Effector memory CD4-positive, alpha-beta T cell (primary cell): ENCODE results near the gene ODAD3.
"Not testable (repeated sequence)": the region's sequence is repeated elsewhere in the genome, so short reads cannot be mapped to it uniquely, and the experiment has no call there.

Experiments used
- DNase-seq, 3 donors: peaks; one replicate each; pipeline ENCODE4 v3.0.0-alpha.2; 2020
- H3K27ac ChIP-seq: 2 replicates; pipeline ENCODE4 v1.7.0; 2013; ENCODE audit warnings: mild to moderate bottlenecking, low read length, moderate library complexity; ENCODE audit not compliant: insufficient read depth, poor library complexity, severe bottlenecking
- H3K27me3 ChIP-seq: replicated peaks from 2 replicates; pipeline ENCODE4 v1.7.0; 2013; ENCODE audit warnings: mild to moderate bottlenecking, low read length; ENCODE audit not compliant: insufficient read depth, control insufficient read depth, poor library complexity, severe bottlenecking
- H3K36me3 ChIP-seq: 2 replicates; pipeline ENCODE4 v1.7.0; 2013; ENCODE audit warnings: mild to moderate bottlenecking, low read length, moderate library complexity; ENCODE audit not compliant: control insufficient read depth, insufficient read depth
- H3K4me1 ChIP-seq: 2 replicates; pipeline ENCODE4 v1.7.0; 2013; ENCODE audit warnings: low read length, mild to moderate bottlenecking; ENCODE audit not compliant: control insufficient read depth, insufficient read depth, poor library complexity, severe bottlenecking
- H3K4me3 ChIP-seq: 2 replicates; pipeline ENCODE4 v1.7.0; 2013; ENCODE audit warnings: low read length, low read depth, mild to moderate bottlenecking; ENCODE audit not compliant: insufficient read depth, poor library complexity, severe bottlenecking
- H3K9me3 ChIP-seq: 2 replicates; pipeline ENCODE4 v1.7.0; 2013; ENCODE audit warnings: mild to moderate bottlenecking, low read length, moderate library complexity; ENCODE audit not compliant: control insufficient read depth

The ODAD3 gene

GRCh38 chr19:11460207-11460606 lies 25.3 kb upstream of the ODAD3 start:
- Histone ChIP-seq H3K4me3 (no peak overlapping the region), H3K27ac (no peak overlapping the region), H3K4me1 (no peaks in the 10 kb centered on the region), H3K36me3 (no peaks in the 10 kb centered on the region), H3K27me3 (no peaks in the 10 kb centered on the region), H3K9me3 (no peaks in the 10 kb centered on the region)
- no peak for DNase-seq

- H3K27me3 ChIP-seq, H3K4me3 ChIP-seq, DNase-seq, H3K36me3 ChIP-seq, H3K9me3 ChIP-seq, H3K27ac ChIP-seq, H3K4me1 ChIP-seq: not testable (repeated sequence)
These were observed 24.0 kb upstream of the ODAD3 start for GRCh38 chr19:11458912-11459311.

- H3K4me3 ChIP-seq: no peak overlapping the region
- H3K27me3 ChIP-seq: no peaks in the 10 kb centered on the region
- no peak overlapping the region for H3K27ac ChIP-seq
- no peak for DNase-seq
- H3K4me1 ChIP-seq: no peaks in the 10 kb centered on the region
- H3K36me3 ChIP-seq: no peaks in the 10 kb centered on the region
- no peaks in the 10 kb centered on the region for H3K9me3 ChIP-seq
These were observed 23.4 kb upstream of the ODAD3 start for GRCh38 chr19:11458236-11458900.

GRCh38 chr19:11457831-11458230 lies 22.9 kb upstream of the ODAD3 start:
- Histone ChIP-seq H3K27ac (no peak overlapping the region), H3K9me3 (no peaks in the 10 kb centered on the region), H3K4me1 (no peaks in the 10 kb centered on the region), H3K27me3 (no peaks in the 10 kb centered on the region), H3K36me3 (no peaks in the 10 kb centered on the region), H3K4me3 (no peak overlapping the region)
- no peak for DNase-seq

- H3K9me3 ChIP-seq: no peaks in the 10 kb centered on the region
- no peak for DNase-seq
- no peaks in the 10 kb centered on the region for H3K36me3 ChIP-seq
- H3K4me1 ChIP-seq: no peaks in the 10 kb centered on the region
- no peaks in the 10 kb centered on the region for H3K27me3 ChIP-seq
- no peak overlapping the region for H3K4me3 ChIP-seq
- no peak overlapping the region for H3K27ac ChIP-seq
These were observed 22.2 kb upstream of the ODAD3 start for GRCh38 chr19:11457115-11457514.

GRCh38 chr19:11456659-11457058 lies 21.7 kb upstream of the ODAD3 start:
- H3K4me1 ChIP-seq: no peaks in the 10 kb centered on the region
- H3K9me3 ChIP-seq: no peaks in the 10 kb centered on the region
- H3K4me3 ChIP-seq: no peak overlapping the region
- no peak for DNase-seq
- no peaks in the 10 kb centered on the region for H3K36me3 ChIP-seq
- no peak overlapping the region for H3K27ac ChIP-seq
- H3K27me3 ChIP-seq: no peaks in the 10 kb centered on the region

- not testable (repeated sequence) for H3K27me3 ChIP-seq, H3K4me3 ChIP-seq, H3K4me1 ChIP-seq, DNase-seq, H3K27ac ChIP-seq, H3K36me3 ChIP-seq, H3K9me3 ChIP-seq
These were observed 20.3 kb upstream of the ODAD3 start for GRCh38 chr19:11455233-11455554.

GRCh38 chr19:11453468-11454341 lies 18.8 kb upstream of the ODAD3 start:
- H3K4me3 ChIP-seq: no peak overlapping the region
- H3K9me3 ChIP-seq: no peaks in the 10 kb centered on the region
- H3K4me1 ChIP-seq: no peaks in the 10 kb centered on the region
- no peaks in the 10 kb centered on the region for H3K27me3 ChIP-seq
- no peak for DNase-seq
- peaks cover 8% of the 10 kb centered on the region for H3K36me3 ChIP-seq
- no peak overlapping the region for H3K27ac ChIP-seq

GRCh38 chr19:11452620-11453310 lies 17.8 kb upstream of the ODAD3 start:
- H3K4me3 ChIP-seq: no peak overlapping the region
- no peaks in the 10 kb centered on the region for H3K4me1 ChIP-seq
- no peak for DNase-seq

More at GRCh38 chr19:11452620-11453310, 17.8 kb upstream of the ODAD3 start:
- Histone ChIP-seq H3K36me3 (peaks cover 17% of the 10 kb centered on the region), H3K9me3 (no peaks in the 10 kb centered on the region), H3K27ac (no peak overlapping the region), H3K27me3 (no peaks in the 10 kb centered on the region)
